Activated CD8-positive, alpha-beta T cell treated with anti-CD3 and anti-CD28 coated beads, Interleukin-2, amount 10 ng/mL, durations not matched to agents 7 days and 5 days (primary cell): Measurements from ENCODE around the gene HS3ST1. TPM values are rescaled to one million over a fixed set of nuclear protein-coding genes. Genes with fewer than 3 reads are reported as not detected.

Source experiments
- ATAC-seq: fragments of 150-1000 bp; cut with Tn5 transposase; one replicate; pipeline ENCODE4 v1.10.0; 2021; ENCODE audit warnings: moderate library complexity
- CTCF ChIA-PET: fragments of 350-600 bp; sonication (Branson Sonifier 250); formaldehyde crosslinking; loops from one replicate; lab custom pipeline; 2021; ENCODE audit warnings: antibody characterized with exemption; lab: Charles Lee
- POLR2A ChIA-PET: fragments of 350-600 bp; sonication (Branson Sonifier 250); formaldehyde crosslinking; loops from one replicate; lab custom pipeline; 2021; ENCODE audit warnings: antibody characterized with exemption; lab: Charles Lee
- DNase-seq: peaks from one replicate; pipeline ENCODE4 v3.0.0-alpha.2; 2020
- H3K27ac Mint-ChIP-seq: one replicate; pipeline ENCODE4 v1.8.0; 2021; ENCODE audit warnings: mild to moderate bottlenecking, mixed read lengths
- H3K27me3 Mint-ChIP-seq: one replicate; pipeline ENCODE4 v1.8.0; 2021; ENCODE audit warnings: low read depth, mixed read lengths
- H3K36me3 Mint-ChIP-seq: one replicate; pipeline ENCODE4 v1.8.0; 2021; ENCODE audit warnings: low read depth, mixed read lengths
- H3K4me1 Mint-ChIP-seq: one replicate; pipeline ENCODE4 v1.8.0; 2021; ENCODE audit warnings: low read depth, mixed read lengths
- H3K4me3 Mint-ChIP-seq: one replicate; pipeline ENCODE4 v1.8.0; 2021; ENCODE audit warnings: mild to moderate bottlenecking, mixed read lengths
- H3K9me3 Mint-ChIP-seq: one replicate; pipeline ENCODE4 v1.8.0; 2022; ENCODE audit warnings: mixed read lengths; ENCODE audit not compliant: insufficient read depth
- microRNA-seq: library from miRNA; unstranded; fragments of <30 nt; microRNA quantifications from one replicate; pipeline ENCODE4 v1.2.0, GENCODE V29; 2022
- total RNA-seq, 2 experiments: library from RNA; stranded (reverse); gene quantifications; one replicate each; pipeline ENCODE4 v1.2.3, GENCODE V29; 2021

Gene HS3ST1
- total RNA-seq, 2 experiments from 2014 or later = not detected

DNA sequence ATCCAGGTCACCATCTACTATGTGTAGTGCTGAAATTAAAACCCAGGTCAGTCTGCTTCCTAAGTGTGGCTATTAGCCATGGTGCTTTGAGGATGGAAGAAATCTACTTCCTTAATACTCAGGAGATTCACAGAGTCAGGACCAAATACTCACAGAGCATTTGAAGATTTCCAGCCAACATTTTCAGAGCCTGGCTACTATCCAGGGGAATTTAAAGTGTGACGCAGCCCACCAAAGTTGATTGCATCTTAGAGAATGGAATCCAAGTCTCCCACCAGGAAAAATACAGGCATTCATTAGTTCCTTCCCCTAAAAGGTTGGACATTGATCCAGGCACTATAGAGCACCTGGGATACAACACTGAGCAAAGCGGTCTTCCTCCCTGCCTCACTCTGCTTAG lies 83.8 kb downstream of the HS3ST1 start:
- CTCF ChIA-PET = no interaction called here

DNA sequence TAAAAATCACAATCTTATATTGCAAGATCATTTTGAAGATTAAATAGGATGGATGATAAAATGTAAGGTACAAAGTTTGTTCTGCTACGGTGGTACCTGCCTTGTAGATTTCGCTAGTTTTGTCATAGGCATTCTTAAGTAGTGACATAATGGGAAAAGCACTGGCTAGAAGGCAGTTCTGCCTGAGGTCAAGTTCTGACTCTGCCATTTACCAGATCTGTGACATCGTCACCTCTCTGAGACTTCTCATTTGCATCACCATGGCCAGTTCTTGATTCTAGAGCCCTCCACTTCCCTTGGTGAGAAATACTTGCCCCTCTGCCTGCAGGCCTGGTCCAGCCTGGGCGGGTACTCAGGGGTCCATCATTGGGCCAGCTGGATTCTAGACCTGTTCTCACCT lies 85.2 kb downstream of the HS3ST1 start:
- CTCF ChIA-PET = no interaction called here
- POLR2A ChIA-PET = no interaction called here
- H3K27ac Mint-ChIP-seq = no peak overlapping the region
- H3K9me3 Mint-ChIP-seq = no peaks in the 10 kb centered on the region
- H3K36me3 Mint-ChIP-seq = no peaks in the 10 kb centered on the region
- H3K4me1 Mint-ChIP-seq = no peaks in the 10 kb centered on the region
- no peak for DNase-seq
- no peaks in the 10 kb centered on the region for H3K27me3 Mint-ChIP-seq
- no peak for ATAC-seq
- no peak overlapping the region for H3K4me3 Mint-ChIP-seq

More for the DNA sequence above, 83.8 kb downstream of the HS3ST1 start:
- H3K4me3 Mint-ChIP-seq = no peak overlapping the region
- H3K27ac Mint-ChIP-seq = no peak overlapping the region
- H3K36me3 Mint-ChIP-seq = no peaks in the 10 kb centered on the region
- no peaks in the 10 kb centered on the region for H3K27me3 Mint-ChIP-seq
- no peaks in the 10 kb centered on the region for H3K4me1 Mint-ChIP-seq
- no peak for ATAC-seq
- no peaks in the 10 kb centered on the region for H3K9me3 Mint-ChIP-seq
- POLR2A ChIA-PET = no interaction called here
- DNase-seq = no peak

Small RNA genes within 50 kb of the gene (microRNA-seq; reads per million reads assigned to microRNA genes)
- not detected for gene MIR572
